Activated B cell treated with CpG ODN at 0.5 μM for 24 hours (primary cell): ENCODE data around the gene OR1J4. TPM values are rescaled to one million over a fixed set of nuclear protein-coding genes. Genes with fewer than 3 reads are reported as not detected.

Experiments
- ATAC-seq: fragments of 200-7000 bp; cut with Tn5 transposase; one replicate; pipeline ENCODE4 v1.10.0; 2021; ENCODE audit warnings: low read depth, mild to moderate bottlenecking, moderate library complexity
- CTCF ChIA-PET: fragments of 350-600 bp; sonication (Branson Sonifier 250); formaldehyde crosslinking; loops from one replicate; lab custom pipeline; 2021; ENCODE audit warnings: antibody characterized with exemption; lab: Charles Lee
- POLR2A ChIA-PET: fragments of 350-600 bp; sonication (Branson Sonifier 250); formaldehyde crosslinking; loops from one replicate; lab custom pipeline; 2021; ENCODE audit warnings: antibody characterized with exemption; lab: Charles Lee
- DNase-seq: peaks from one replicate; pipeline ENCODE4 v3.0.0; 2022
- H3K27ac Mint-ChIP-seq: one replicate; pipeline ENCODE4 v1.8.0; 2020; ENCODE audit warnings: mixed read lengths
- H3K27me3 Mint-ChIP-seq: one replicate; pipeline ENCODE4 v1.8.0; 2021; ENCODE audit warnings: mixed read lengths
- H3K36me3 Mint-ChIP-seq: one replicate; pipeline ENCODE4 v1.8.0; 2021; ENCODE audit warnings: low read depth, mixed read lengths
- H3K4me1 Mint-ChIP-seq: one replicate; pipeline ENCODE4 v1.8.0; 2021; ENCODE audit warnings: mixed read lengths
- H3K4me3 Mint-ChIP-seq: one replicate; pipeline ENCODE4 v1.8.0; 2020; ENCODE audit warnings: mild to moderate bottlenecking, mixed read lengths
- H3K9me3 Mint-ChIP-seq: one replicate; pipeline ENCODE4 v1.8.0; 2020; ENCODE audit warnings: mixed read lengths
- CTCF ChIP-seq: fragments of 200-600 bp; IDR thresholded peaks from one replicate; pipeline ENCODE4 v1.8.0; 2022; ENCODE audit warnings: antibody characterized with exemption, mild to moderate bottlenecking
- intact Hi-C: fragments of 100-400 bp; cut with micrococcal nuclease; formaldehyde crosslinking; loops from one replicate; pipeline ENCODE4 v1.15.1; 2024
- total RNA-seq: library from RNA; stranded (reverse); gene quantifications from 2 replicates; pipeline ENCODE4 v1.2.3, GENCODE V29; 2022

OR1J4 gene
- total RNA-seq, 1 donor from 2014 or later, result not detected

- Mint-ChIP-seq H3K27me3 (peaks cover 40% of the 10 kb centered on the region), H3K4me1 (no peaks in the 10 kb centered on the region), H3K27ac (no peak overlapping the region), H3K36me3 (no peaks in the 10 kb centered on the region), H3K9me3 (no peaks in the 10 kb centered on the region), H3K4me3 (no peak overlapping the region)
- no peak for TF ChIP-seq CTCF
- ChIA-PET POLR2A (no interaction called here), CTCF (interaction anchor here (1.4 kb wide), 1 partner anchor 20 kb away, joined by 5 read pairs; no protein-coding TSS in a partner anchor)
- ATAC-seq, result no peak
- intact Hi-C loops, result no loop called here
- no peak for DNase-seq
Measured at GRCh38 chr9:122479062-122479461, 39.9 kb upstream of the OR1J4 start.

GRCh38 chr9:122498883-122499288, 20.1 kb upstream of the OR1J4 start:
- Mint-ChIP-seq H3K4me1 (no peaks in the 10 kb centered on the region), H3K27ac (no peak overlapping the region), H3K4me3 (no peak overlapping the region), H3K9me3 (peaks cover 13% of the 10 kb centered on the region), H3K36me3 (no peaks in the 10 kb centered on the region), H3K27me3 (peaks cover 40% of the 10 kb centered on the region)
- TF ChIP-seq CTCF, result no peak
- no peak for DNase-seq
- intact Hi-C loops, result no loop called here
- peak; percentile 52 for ATAC-seq
- POLR2A ChIA-PET, result no interaction called here
- CTCF ChIA-PET, result interaction anchor here (0.7 to 1.6 kb wide), 6 partner anchors 12 to 310 kb away, joined by 3 to 5 read pairs (median 4); partner anchors contain the start of gene OR1N1

- POLR2A ChIA-PET, result no interaction called here
- peaks cover 20% of the 10 kb centered on the region for H3K27me3 Mint-ChIP-seq
Measured at GRCh38 chr9:122506964-122507363, 12.0 kb upstream of the OR1J4 start.

GRCh38 chr9:122510502-122510901, 8.4 kb upstream of the OR1J4 start, which contains the start of gene OR1J2:
TSS of gene OR1J2 (plus strand) at chr9:122510802. CDS start at chr9:122510802, 0 bp downstream.
- H3K9me3 Mint-ChIP-seq, result no peaks in the 10 kb centered on the region
- DNase-seq (no peak), ATAC-seq (no peak)
- no peaks in the 10 kb centered on the region for H3K4me1 Mint-ChIP-seq
- no peak for TF ChIP-seq CTCF
- ChIA-PET CTCF (no interaction called here), POLR2A (no interaction called here)
- peaks cover 27% of the 10 kb centered on the region for H3K27me3 Mint-ChIP-seq
- no peak within 1 kb of the TSS for H3K27ac Mint-ChIP-seq
- intact Hi-C loops, result no loop called here
- no peaks in the 10 kb centered on the region for H3K36me3 Mint-ChIP-seq
- no peak within 1 kb of the TSS for H3K4me3 Mint-ChIP-seq

More at GRCh38 chr9:122506964-122507363, 12.0 kb upstream of the OR1J4 start:
- Mint-ChIP-seq H3K27ac (no peak overlapping the region), H3K4me3 (no peak overlapping the region), H3K9me3 (no peaks in the 10 kb centered on the region), H3K4me1 (no peaks in the 10 kb centered on the region), H3K36me3 (no peaks in the 10 kb centered on the region)
- CTCF ChIA-PET, result no interaction called here
- intact Hi-C loops, result loop anchor here (10.0 kb wide), 1 partner anchor 62 kb away; no protein-coding TSS in a partner anchor
- no peak for ATAC-seq
- TF ChIP-seq CTCF, result no peak
- no peak for DNase-seq

GRCh38 chr9:122518226-122518625, 715 bp upstream of the OR1J4 start:
- Mint-ChIP-seq H3K27ac (no peak overlapping the region), H3K9me3 (no peaks in the 10 kb centered on the region), H3K4me1 (no peaks in the 10 kb centered on the region), H3K27me3 (peaks cover 15% of the 10 kb centered on the region), H3K36me3 (no peaks in the 10 kb centered on the region), H3K4me3 (no peak overlapping the region)
- no peak for TF ChIP-seq CTCF
- ChIA-PET POLR2A (no interaction called here), CTCF (no interaction called here)
- intact Hi-C loops, result no loop called here
- no peak for DNase-seq
- ATAC-seq, result no peak
